HepG2 (cell line): Measurements from ENCODE around the gene RNF38. TPM values are rescaled to one million over a fixed set of nuclear protein-coding genes. Genes with fewer than 3 reads are reported as not detected.

ENCODE experiments used
- ATAC-seq: fragments of 200-7000 bp; cut with Tn5 transposase; 3 replicates; pipeline ENCODE4 v1.9.1; 2020; ENCODE audit warnings: mild to moderate bottlenecking, moderate library complexity
- BruUV-seq: library from RNA; stranded (reverse); fragments of 400-500 nt; replicated peaks from 2 replicates; lab custom pipeline; 2021; lab: Mats Ljungman, UMichigan
- CTCF ChIA-PET: fragments of 300-600 bp; formaldehyde crosslinking; extraction: SDS; loops from one replicate; lab custom pipeline; 2021; ENCODE audit warnings: low total read pairs, inconsistent platforms, low intra/inter-chr PET ratio; lab: Yijun Ruan, JAX
- POLR2A ChIA-PET: fragments of 350-600 bp; sonication (Branson Sonifier 250); formaldehyde crosslinking; loops from one replicate; lab custom pipeline; 2020; ENCODE audit warnings: antibody characterized with exemption, inconsistent platforms; lab: Yijun Ruan, JAX
- DNase-seq: peaks from one replicate; pipeline ENCODE4 v3.0.0-alpha.2; 2015; ENCODE audit warnings: low spot score
- FAIRE-seq: peaks from 3 replicates; lab custom pipeline; 2011; peaks lifted over from hg19 to GRCh38; lab: Jason Lieb, UNC
- H2AFZ ChIP-seq: one replicate; pipeline ENCODE4 v1.6.1; 2011; ENCODE audit warnings: low read length, inconsistent platforms
- H3K27ac ChIP-seq: fragments of 300-600 bp; 3 replicates; pipeline ENCODE4 v1.8.0; 2011; ENCODE audit warnings: mixed run types, mild to moderate bottlenecking, mixed read lengths, low read length, inconsistent platforms; ENCODE audit not compliant: insufficient read depth; ENCODE audit errors: extremely low read length
- H3K27me3 ChIP-seq, 2 experiments: fragments of 200-600 bp in 1 of 2; 2 replicates in 1 of 2; 3 replicates in 1 of 2; pipeline versions ENCODE4 v1.6.0 to v1.8.0; 2011; ENCODE audit warnings: low read length in 2 of 2, mild to moderate bottlenecking in 2 of 2, moderate library complexity in 2 of 2, inconsistent platforms in 1 of 2; ENCODE audit not compliant: insufficient read depth in 2 of 2, control insufficient read depth in 1 of 2
- H3K36me3 ChIP-seq, 2 experiments: fragments of 200-600 bp in 1 of 2; replicated peaks in 1 of 2; 2 replicates in 1 of 2; 3 replicates in 1 of 2; pipeline versions ENCODE4 v1.5.1 to v1.8.0; 2011; ENCODE audit warnings: low read length in 2 of 2, inconsistent platforms in 1 of 2; ENCODE audit not compliant: insufficient read depth in 2 of 2, control insufficient read depth in 1 of 2
- H3K4me1 ChIP-seq: 2 replicates; pipeline ENCODE4 v1.5.1; 2012; ENCODE audit warnings: low read length, inconsistent platforms; ENCODE audit not compliant: insufficient read depth
- H3K4me2 ChIP-seq: 2 replicates; pipeline ENCODE4 v1.6.0; 2011; ENCODE audit warnings: low read depth, low read length, inconsistent platforms
- H3K4me3 ChIP-seq, 3 experiments: fragments of 200-600 bp in 1 of 3; sonication (generic), shearing (Covaris generic) in 1 of 3; replicated peaks in 1 of 3; 2 replicates each; pipeline ENCODE4 v1.5.1; 2011 to 2016; ENCODE audit warnings: low read length in 3 of 3, inconsistent platforms in 2 of 3, low read depth in 2 of 3, mild to moderate bottlenecking in 2 of 3, control low read depth in 1 of 3, mixed read lengths in 1 of 3; ENCODE audit not compliant: insufficient read depth in 1 of 3
- H3K79me2 ChIP-seq: one replicate; pipeline ENCODE4 v1.6.1; 2011; ENCODE audit warnings: low read length, inconsistent platforms; ENCODE audit not compliant: insufficient read depth
- H3K9ac ChIP-seq: 2 replicates; pipeline ENCODE4 v1.6.0; 2011; ENCODE audit warnings: mild to moderate bottlenecking, low read depth, low read length, inconsistent platforms; ENCODE audit not compliant: insufficient read depth
- H3K9me3 ChIP-seq: 2 replicates; pipeline ENCODE4 v1.5.1; 2012; ENCODE audit warnings: mild to moderate bottlenecking, low read length
- H4K20me1 ChIP-seq: 2 replicates; pipeline ENCODE4 v1.6.0; 2011; ENCODE audit warnings: inconsistent platforms, mild to moderate bottlenecking, low read length, moderate library complexity; ENCODE audit not compliant: insufficient read depth
- ARNT2 ChIP-seq: sonication (generic); formaldehyde crosslinking; IDR thresholded peaks from 2 replicates; pipeline ENCODE4 v1.8.0; 2022; ENCODE audit warnings: mild to moderate bottlenecking, low read depth, missing genetic modification reagents, moderate library complexity
- CENPBD1 ChIP-seq: sonication (generic); formaldehyde crosslinking; IDR thresholded peaks from 2 replicates; pipeline ENCODE4 v1.8.0; 2022; ENCODE audit warnings: missing genetic modification reagents, low read depth, mild to moderate bottlenecking, borderline replicate concordance
- E2F2 ChIP-seq: sonication (generic); formaldehyde crosslinking; IDR thresholded peaks from 2 replicates; pipeline ENCODE4 v1.4.0; 2020; ENCODE audit warnings: missing genetic modification reagents, borderline replicate concordance
- NRL ChIP-seq: sonication (generic); formaldehyde crosslinking; IDR thresholded peaks from 2 replicates; pipeline ENCODE4 v1.5.0; 2020; ENCODE audit warnings: missing genetic modification reagents, mild to moderate bottlenecking, moderate library complexity, borderline replicate concordance
- RFXAP ChIP-seq: sonication (generic); formaldehyde crosslinking; IDR thresholded peaks from 2 replicates; pipeline ENCODE4 v1.4.0; 2020; ENCODE audit warnings: missing genetic modification reagents, borderline replicate concordance
- TAF15 ChIP-seq: fragments of 200-400 bp; formaldehyde crosslinking; IDR thresholded peaks from one replicate; pipeline ENCODE4 v1.6.1; 2018; ENCODE audit warnings: mild to moderate bottlenecking, low read depth, low read length; ENCODE audit not compliant: poor library complexity, severe bottlenecking
- ZC3H4 ChIP-seq: sonication (generic); formaldehyde crosslinking; IDR thresholded peaks from 2 replicates; pipeline ENCODE4 v1.4.0; 2020; ENCODE audit warnings: missing genetic modification reagents, borderline replicate concordance
- ZFP90 ChIP-seq: sonication (generic); formaldehyde crosslinking; IDR thresholded peaks from 2 replicates; pipeline ENCODE4 v1.8.0; 2022; ENCODE audit warnings: missing genetic modification reagents, mild to moderate bottlenecking, inconsistent platforms, borderline replicate concordance
- ZMYM2 ChIP-seq: sonication (generic); formaldehyde crosslinking; IDR thresholded peaks from 2 replicates; pipeline ENCODE4 v1.8.0; 2022; ENCODE audit warnings: mild to moderate bottlenecking, missing genetic modification reagents
- ZNF251 ChIP-seq: sonication (generic); formaldehyde crosslinking; IDR thresholded peaks from 2 replicates; pipeline ENCODE4 v1.9.0; 2021; ENCODE audit warnings: mild to moderate bottlenecking, missing genetic modification reagents
- ZNF260 ChIP-seq: sonication (generic); formaldehyde crosslinking; IDR thresholded peaks from 2 replicates; pipeline ENCODE4 v1.4.0; 2020; ENCODE audit warnings: missing genetic modification reagents, low read depth, mild to moderate bottlenecking, borderline replicate concordance
- ZNF883 ChIP-seq: sonication (generic); formaldehyde crosslinking; IDR thresholded peaks from 2 replicates; pipeline ENCODE4 v1.5.1; 2020; ENCODE audit warnings: mild to moderate bottlenecking, missing genetic modification reagents; ENCODE audit errors: not compliant biosample characterization
- WGBS: methylation state at CpG from one replicate; pipeline ENCODE4 v1.1.6; 2017; ENCODE audit warnings: low lambda C conversion rate; 5-methylcytosine and 5-hydroxymethylcytosine counted together
- in situ Hi-C: cut with HindIII; loops from 2 replicates; pipeline ENCODE4 v1.10.0; 2017; ENCODE audit warnings: low pct_unique_long_range_greater_than_20kb; ENCODE audit not compliant: extremely low pct_ligation_motif_present
- intact Hi-C: fragments of 100-400 bp; cut with micrococcal nuclease; formaldehyde crosslinking; loops from one replicate; pipeline ENCODE4 v1.10.0; 2022; ENCODE audit not compliant: unreplicated experiment
- polyA plus RNA-seq, 8 experiments: library from polyadenylated mRNA; depleted of rRNA in 3 of 8; stranded (reverse) in 7 of 8; unstranded in 1 of 8; fragments of >200 nt; fragmentation: Illumina TruSeq in 4 of 8; extraction: Trizol in 4 of 8; gene quantifications; 2 replicates each; pipeline versions ENCODE4 v1.2.1 to v1.2.3, GENCODE V29; 2011 to 2016; ENCODE audit warnings: low read depth in 4 of 8, missing spikeins in 1 of 8, mixed read lengths in 1 of 8; ENCODE audit not compliant: insufficient read depth in 1 of 8
- total RNA-seq, 5 experiments: library from RNA; depleted of rRNA; stranded (reverse); fragments of >200 nt; fragmentation: Illumina TruSeq; extraction: Trizol; gene quantifications; 2 replicates each; pipeline ENCODE4 v1.2.3, GENCODE V29; 2016; ENCODE audit warnings: low read depth in 1 of 5

RNF38 gene
- total and polyA plus RNA-seq, 2 of the 13 experiments (the other 11 are each of a cell fraction or from before 2014, with no cell fraction given): 9.1 to 32.1 TPM

GRCh38 chr9:36436909-36437308, 36.8 kb upstream of the RNF38 start:
- BruUV-seq: no TSS peak
- no peak for ATAC-seq
- Histone ChIP-seq H3K9ac (no peak overlapping the region), H3K27ac (no peak overlapping the region), H3K4me1 (no peaks in the 10 kb centered on the region), H3K4me2 (no peak overlapping the region), H3K79me2 (peaks cover 4% of the 10 kb centered on the region), H4K20me1 (no peaks in the 10 kb centered on the region), H3K27me3 (no peaks in the 10 kb centered on the region)
- ChIA-PET CTCF (no interaction called here), POLR2A (no interaction called here)
- 93% methylated on average over 2 of the region's 2 CpGs for whole genome bisulfite sequencing
- no peak for DNase-seq
- in situ Hi-C loops: no loop called here
- FAIRE-seq: no peak
- TF ChIP-seq ZNF883 (CRISPR knock-in tag) (no peak), NRL (CRISPR knock-in tag) (no peak), ZMYM2 (no peak), ZNF251 (CRISPR knock-in tag) (no peak), RFXAP (CRISPR knock-in tag) (no peak), TAF15 (no peak), ZFP90 (CRISPR knock-in tag) (no peak), ZC3H4 (CRISPR knock-in tag) (no peak), E2F2 (CRISPR knock-in tag) (no peak), ZNF260 (no peak), ARNT2 (no peak), CENPBD1 (CRISPR knock-in tag) (no peak)
- TF ChIP-seq, all 625 proteins: peak for 0
- Histone ChIP-seq H3K4me3 (no peak overlapping the region), H2AFZ (no peak overlapping the region), H3K36me3 (no peaks in the 10 kb centered on the region; a peak in 1 of 5 replicates), H3K9me3 (no peaks in the 10 kb centered on the region)
- intact Hi-C loops: no loop called here
